Ascending aorta (tissue), 2 donors: Measurements from ENCODE around the gene PLCB1. TPM values are rescaled to one million over a fixed set of nuclear protein-coding genes. Genes with fewer than 3 reads are reported as not detected.

ENCODE experiments used
- DNase-seq, 2 donors: peaks; one replicate each; pipeline ENCODE4 v3.0.0-alpha.2; 2019; ENCODE audit warnings: low spot score in 2 of 2
- H3K27ac ChIP-seq, 2 donors: fragments of 200-600 bp; sonication (generic); one replicate each; pipeline ENCODE4 v1.5.1; 2016 to 2017; ENCODE audit warnings: mild to moderate bottlenecking in 1 of 2
- H3K27me3 ChIP-seq: fragments of 200-600 bp; sonication (generic); one replicate; pipeline ENCODE4 v1.5.1; 2017
- H3K36me3 ChIP-seq, 2 donors: fragments of 200-600 bp; sonication (generic); one replicate each; pipeline ENCODE4 v1.5.1; 2016
- H3K4me1 ChIP-seq, 2 donors: fragments of 200-600 bp; sonication (generic); one replicate each; pipeline ENCODE4 v1.5.1; 2016 to 2017; ENCODE audit warnings: mild to moderate bottlenecking in 1 of 2
- H3K4me3 ChIP-seq, 2 donors: fragments of 200-600 bp; sonication (generic); one replicate each; pipeline ENCODE4 v1.5.1; 2016 to 2017; ENCODE audit warnings: mild to moderate bottlenecking in 1 of 2
- H3K9me3 ChIP-seq, 2 donors: fragments of 200-600 bp; sonication (generic); one replicate each; pipeline ENCODE4 v1.5.1; 2016
- CTCF ChIP-seq, 3 experiments: fragments of 200-600 bp in 2 of 3; fragments of 450-650 bp in 1 of 3; sonication (generic) in 2 of 3; IDR thresholded peaks; one replicate each; pipeline ENCODE4 v1.5.1; 2016 to 2019; ENCODE audit warnings: antibody characterized with exemption in 3 of 3, mild to moderate bottlenecking in 1 of 3, moderate library complexity in 1 of 3
- intact Hi-C: fragments of 100-400 bp; cut with DNase I; formaldehyde crosslinking; loops from one replicate; pipeline ENCODE4 v1.15.1; 2023
- total RNA-seq: library from RNA; depleted of rRNA; stranded (reverse); fragments of >200 nt; gene quantifications from one replicate; pipeline ENCODE4 v1.1.0, GENCODE V29; 2016

The PLCB1 gene
- total RNA-seq, 1 donor from 2014 or later = 22.9 TPM

- intact Hi-C loops = no loop called here
- TF ChIP-seq CTCF (IDR thresholded peaks at IDR 0.05) = no peak
- Histone ChIP-seq H3K9me3 (no peaks in the 10 kb centered on the region), H3K27me3 (no peaks in the 10 kb centered on the region), H3K4me1 (no peaks in the 10 kb centered on the region), H3K4me3 (no peak overlapping the region), H3K36me3 (no peaks in the 10 kb centered on the region), H3K27ac (no peak overlapping the region)
- DNase-seq = no peak
Measured at GRCh38 chr20:8489094-8489883, 357.2 kb downstream of the PLCB1 start.

GRCh38 chr20:8490076-8490830 lies 358.2 kb downstream of the PLCB1 start:
- Histone ChIP-seq H3K4me1 (no peaks in the 10 kb centered on the region), H3K4me3 (no peak overlapping the region), H3K9me3 (no peaks in the 10 kb centered on the region), H3K27ac (no peak overlapping the region), H3K27me3 (no peaks in the 10 kb centered on the region), H3K36me3 (no peaks in the 10 kb centered on the region)
- TF ChIP-seq CTCF (IDR thresholded peaks at IDR 0.05) = no peak
- DNase-seq = no peak
- intact Hi-C loops = no loop called here

- Histone ChIP-seq H3K4me3 (no peak overlapping the region), H3K4me1 (no peaks in the 10 kb centered on the region), H3K36me3 (no peaks in the 10 kb centered on the region), H3K27ac (no peak overlapping the region), H3K9me3 (no peaks in the 10 kb centered on the region), H3K27me3 (no peaks in the 10 kb centered on the region)
- intact Hi-C loops = no loop called here
- DNase-seq = no peak
- TF ChIP-seq CTCF (IDR thresholded peaks at IDR 0.05) = no peak
Measured at GRCh38 chr20:8492173-8492572, 360.1 kb downstream of the PLCB1 start.

- H3K27me3 ChIP-seq = no peaks in the 10 kb centered on the region
- no peaks in the 10 kb centered on the region for H3K9me3 ChIP-seq
- H3K4me1 ChIP-seq = no peaks in the 10 kb centered on the region
- H3K36me3 ChIP-seq = no peaks in the 10 kb centered on the region
- H3K4me3 ChIP-seq = no peak overlapping the region
- no peak overlapping the region for H3K27ac ChIP-seq
- TF ChIP-seq CTCF (IDR thresholded peaks at IDR 0.05) = no peak
- intact Hi-C loops = no loop called here
- no peak for DNase-seq
Measured at GRCh38 chr20:8498571-8498970, 366.5 kb downstream of the PLCB1 start.

- Histone ChIP-seq H3K4me3 (no peak overlapping the region), H3K27ac (no peak overlapping the region), H3K36me3 (no peaks in the 10 kb centered on the region), H3K9me3 (no peaks in the 10 kb centered on the region), H3K27me3 (no peaks in the 10 kb centered on the region), H3K4me1 (no peaks in the 10 kb centered on the region)
- intact Hi-C loops = no loop called here
- DNase-seq = no peak
- TF ChIP-seq CTCF (IDR thresholded peaks at IDR 0.05) = no peak
Measured at GRCh38 chr20:8504030-8504429, 372.0 kb downstream of the PLCB1 start.
